Stimulated activated CD4-positive, alpha-beta T cell treated with anti-CD3 and anti-CD28 coated beads, Interleukin-15, amount 100 ng/mL, for 24 hours (primary cell): Measurements from ENCODE around the gene ZDBF2.
"Not testable (repeated sequence)": the region's sequence is repeated elsewhere in the genome, so short reads cannot be mapped to it uniquely, and the experiment has no call there.

ENCODE experiments used
- DNase-seq: peaks from one replicate; pipeline ENCODE4 v3.0.0-alpha.2; 2020

ZDBF2 gene

GRCh38 chr2:206324869-206325268 is 50.4 kb downstream of the ZDBF2 start:
- DNase-seq, result no peak

GRCh38 chr2:206328974-206329373 is 54.5 kb downstream of the ZDBF2 start:
- no peak for DNase-seq

GRCh38 chr2:206336861-206337260 is 62.4 kb downstream of the ZDBF2 start:
- no peak for DNase-seq

GRCh38 chr2:206337956-206338355 is 63.5 kb downstream of the ZDBF2 start:
- no peak for DNase-seq

GRCh38 chr2:206341396-206341795 is 66.9 kb downstream of the ZDBF2 start:
- DNase-seq, result no peak

- no peak for DNase-seq
Observed at GRCh38 chr2:206343144-206343543, 68.7 kb downstream of the ZDBF2 start.

- no peak for DNase-seq
Observed at GRCh38 chr2:206343816-206344215, 69.4 kb downstream of the ZDBF2 start.

GRCh38 chr2:206345606-206346005 is 71.1 kb downstream of the ZDBF2 start:
- no peak for DNase-seq

GRCh38 chr2:206349375-206349774 is 74.9 kb downstream of the ZDBF2 start:
- DNase-seq, result no peak

- no peak for DNase-seq
Observed at GRCh38 chr2:206352571-206352970, 78.1 kb downstream of the ZDBF2 start.

- no peak for DNase-seq
Observed at GRCh38 chr2:206353685-206354084, 79.2 kb downstream of the ZDBF2 start.

GRCh38 chr2:206354129-206354528 is 79.7 kb downstream of the ZDBF2 start:
- no peak for DNase-seq

GRCh38 chr2:206356840-206357239 is 82.4 kb downstream of the ZDBF2 start:
- DNase-seq, result not testable (repeated sequence)

- not testable (repeated sequence) for DNase-seq
Observed at GRCh38 chr2:206360840-206361239, 86.4 kb downstream of the ZDBF2 start.

- DNase-seq, result peak; percentile 34
Observed at GRCh38 chr2:206361407-206362045, 87.1 kb downstream of the ZDBF2 start.
